Neural cell (in vitro differentiated cells): ENCODE data around the gene GLS.

ENCODE experiments used
- CTCF ChIP-seq: fragments of 450-650 bp; IDR thresholded peaks from 2 replicates; pipeline ENCODE4 v1.5.1; 2014; ENCODE audit warnings: antibody characterized with exemption, mild to moderate bottlenecking, moderate library complexity; ENCODE audit not compliant: poor library complexity, severe bottlenecking
- EP300 ChIP-seq: fragments of 450-650 bp; conservative IDR thresholded peaks from 2 replicates; pipeline ENCODE4 v1.6.1; 2014; ENCODE audit warnings: antibody characterized with exemption, mild to moderate bottlenecking, moderate library complexity; ENCODE audit not compliant: poor library complexity, severe bottlenecking
- EZH2 ChIP-seq: fragments of 200-600, 300-800 bp; shearing (Covaris generic), sonication (generic); IDR thresholded peaks from 2 replicates; pipeline ENCODE4 v1.6.1; 2014; ENCODE audit warnings: antibody characterized with exemption, low read length, borderline replicate concordance, mild to moderate bottlenecking; ENCODE audit not compliant: insufficient read depth, poor library complexity, severe bottlenecking
- POLR2AphosphoS5 ChIP-seq: IDR thresholded peaks from 2 replicates; pipeline ENCODE4 v1.6.1; 2012
- RAD21 ChIP-seq: fragments of 450-650 bp; conservative IDR thresholded peaks from 2 replicates; pipeline ENCODE4 v1.6.1; 2014; ENCODE audit warnings: antibody characterized with exemption, mild to moderate bottlenecking, moderate library complexity
- REST ChIP-seq: IDR thresholded peaks from 2 replicates; pipeline ENCODE4 v1.6.1; 2012; ENCODE audit warnings: borderline replicate concordance
- TAF1 ChIP-seq: IDR thresholded peaks from 2 replicates; pipeline ENCODE4 v1.6.1; 2012; ENCODE audit warnings: low read depth

- TF ChIP-seq REST (no peak), POLR2AphosphoS5 (no peak), CTCF (no peak), EZH2 (no peak), EP300 (no peak), RAD21 (no peak), TAF1 (no peak)
Observed at GRCh38 chr2:190935054-190935453, 54.4 kb downstream of the GLS start.
